Smooth muscle cell (in vitro differentiated cells): ENCODE measurements around the gene SCN3A. TPM values are rescaled to one million over a fixed set of nuclear protein-coding genes. Genes with fewer than 3 reads are reported as not detected.

ENCODE experiments used
- DNase-seq: peaks from one replicate; lab custom pipeline; 2025; ENCODE audit not compliant: unreplicated experiment; lab: John Stamatoyannopoulos, UW
- H2AFZ ChIP-seq: fragments of 200-600 bp; sonication (generic); 2 replicates; pipeline ENCODE4 v1.6.0; 2016; ENCODE audit warnings: antibody characterized with exemption, low read depth, mild to moderate bottlenecking
- H3F3A ChIP-seq: fragments of 200-600 bp; sonication (generic); 2 replicates; pipeline ENCODE4 v1.6.0; 2017; ENCODE audit warnings: antibody characterized with exemption, low read depth
- H3K27ac ChIP-seq: fragments of 200-600 bp; sonication (generic); 2 replicates; pipeline ENCODE4 v1.5.1; 2016; ENCODE audit warnings: low read depth, mild to moderate bottlenecking
- H3K27me3 ChIP-seq: fragments of 200-600 bp; sonication (generic); 2 replicates; pipeline ENCODE4 v1.6.1; 2016; ENCODE audit warnings: low read depth, mild to moderate bottlenecking
- H3K36me3 ChIP-seq: fragments of 200-600 bp; sonication (generic); 2 replicates; pipeline ENCODE4 v1.5.1; 2016; ENCODE audit warnings: low read depth
- H3K4me1 ChIP-seq: fragments of 200-600 bp; sonication (generic); 2 replicates; pipeline ENCODE4 v1.5.1; 2016; ENCODE audit warnings: low read depth
- H3K4me2 ChIP-seq: fragments of 200-600 bp; sonication (generic); 2 replicates; pipeline ENCODE4 v1.6.0; 2016; ENCODE audit warnings: mild to moderate bottlenecking
- H3K4me3 ChIP-seq: fragments of 200-600 bp; sonication (generic); 2 replicates; pipeline ENCODE4 v1.5.1; 2016; ENCODE audit warnings: mild to moderate bottlenecking
- H3K79me2 ChIP-seq: fragments of 200-600 bp; sonication (generic); 2 replicates; pipeline ENCODE4 v1.6.0; 2016; ENCODE audit warnings: low read depth, mild to moderate bottlenecking
- H3K9ac ChIP-seq: fragments of 200-600 bp; sonication (generic); 2 replicates; pipeline ENCODE4 v1.6.0; 2016; ENCODE audit warnings: low read depth
- H3K9me3 ChIP-seq: fragments of 200-600 bp; sonication (generic); replicated peaks from 2 replicates; pipeline ENCODE4 v1.5.1; 2016; ENCODE audit warnings: low read depth
- H4K20me1 ChIP-seq: fragments of 200-600 bp; sonication (generic); 2 replicates; pipeline ENCODE4 v1.6.0; 2016; ENCODE audit warnings: low read depth
- WGBS: methylation state at CpG from one replicate; pipeline ENCODE4 v1.1.7; 2016; ENCODE audit warnings: low lambda C conversion rate; 5-methylcytosine and 5-hydroxymethylcytosine counted together
- polyA plus RNA-seq: library from polyadenylated mRNA; unstranded; fragments of >200 nt; fragmentation: Nextera tagmentation; extraction: Ambion mirVana; gene quantifications from 2 replicates; pipeline ENCODE4 v1.2.1, GENCODE V29; 2016
- total RNA-seq: library from RNA; depleted of rRNA; stranded (reverse); fragments of >200 nt; gene quantifications from 2 replicates; pipeline ENCODE4 v1.2.3, GENCODE V29; 2014
- TF ChIP-seq, protein P1 (sequence below): fragments of 200-600 bp; sonication (generic); IDR thresholded peaks from 2 replicates; pipeline ENCODE4 v1.5.1; 2017; ENCODE audit warnings: borderline replicate concordance, mild to moderate bottlenecking, antibody characterized with exemption; ENCODE audit not compliant: insufficient read depth, poor library complexity, severe bottlenecking

SCN3A gene
- total and polyA plus RNA-seq, 2 experiments from 2014 or later: not detected

DNA sequence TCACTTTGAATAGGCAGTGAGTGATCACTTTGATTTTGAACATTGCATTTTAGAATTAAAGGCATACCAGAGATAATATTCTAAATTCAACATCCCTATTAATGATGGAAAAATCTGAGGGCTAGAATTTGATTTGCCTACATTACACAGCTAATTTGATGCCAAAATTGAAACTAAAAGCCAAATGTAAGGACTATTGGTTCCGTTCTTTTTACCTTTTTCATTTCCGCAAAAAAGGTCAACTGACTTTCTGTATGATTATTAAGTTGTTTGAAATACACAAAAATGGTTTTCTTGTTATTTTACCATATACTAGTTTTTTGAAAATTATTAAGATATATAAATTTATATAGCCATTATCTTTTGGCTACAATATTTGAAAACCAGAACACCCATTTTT is 117.5 kb downstream of the SCN3A start:
- Histone ChIP-seq H4K20me1 (no peaks in the 10 kb centered on the region), H3K27ac (no peak overlapping the region), H3K79me2 (no peaks in the 10 kb centered on the region), H3K4me1 (no peaks in the 10 kb centered on the region), H3K9me3 (no peaks in the 10 kb centered on the region), H3K9ac (no peak overlapping the region), H3K4me2 (no peak overlapping the region), H3K4me3 (no peak overlapping the region), H3F3A (no peaks in the 10 kb centered on the region), H2AFZ (no peak overlapping the region), H3K27me3 (no peaks in the 10 kb centered on the region), H3K36me3 (no peaks in the 10 kb centered on the region)
- TF ChIP-seq, protein P1, sequence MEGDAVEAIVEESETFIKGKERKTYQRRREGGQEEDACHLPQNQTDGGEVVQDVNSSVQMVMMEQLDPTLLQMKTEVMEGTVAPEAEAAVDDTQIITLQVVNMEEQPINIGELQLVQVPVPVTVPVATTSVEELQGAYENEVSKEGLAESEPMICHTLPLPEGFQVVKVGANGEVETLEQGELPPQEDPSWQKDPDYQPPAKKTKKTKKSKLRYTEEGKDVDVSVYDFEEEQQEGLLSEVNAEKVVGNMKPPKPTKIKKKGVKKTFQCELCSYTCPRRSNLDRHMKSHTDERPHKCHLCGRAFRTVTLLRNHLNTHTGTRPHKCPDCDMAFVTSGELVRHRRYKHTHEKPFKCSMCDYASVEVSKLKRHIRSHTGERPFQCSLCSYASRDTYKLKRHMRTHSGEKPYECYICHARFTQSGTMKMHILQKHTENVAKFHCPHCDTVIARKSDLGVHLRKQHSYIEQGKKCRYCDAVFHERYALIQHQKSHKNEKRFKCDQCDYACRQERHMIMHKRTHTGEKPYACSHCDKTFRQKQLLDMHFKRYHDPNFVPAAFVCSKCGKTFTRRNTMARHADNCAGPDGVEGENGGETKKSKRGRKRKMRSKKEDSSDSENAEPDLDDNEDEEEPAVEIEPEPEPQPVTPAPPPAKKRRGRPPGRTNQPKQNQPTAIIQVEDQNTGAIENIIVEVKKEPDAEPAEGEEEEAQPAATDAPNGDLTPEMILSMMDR: no peak
- no peak for DNase-seq
- WGBS: 99% methylated on average over 2 of the region's 2 CpGs

DNA sequence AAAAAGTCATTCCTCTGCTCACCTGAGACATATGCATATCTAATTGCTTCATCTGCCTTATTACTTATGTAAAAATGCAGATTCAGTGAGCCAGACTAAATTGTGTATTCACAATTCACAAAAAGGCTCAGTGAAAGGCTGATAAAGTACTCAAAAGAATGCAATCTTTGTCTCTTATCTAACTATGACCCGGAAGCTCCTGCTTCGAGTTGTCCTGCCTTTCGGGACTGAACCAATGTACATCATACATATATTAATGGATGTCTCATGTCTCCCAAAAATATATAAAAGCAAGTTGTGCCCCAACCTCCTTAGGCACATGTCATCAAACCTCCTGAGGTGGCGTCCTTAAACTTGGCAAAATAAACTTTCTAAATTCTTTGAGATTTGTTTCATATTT is 120.5 kb downstream of the SCN3A start:
- Histone ChIP-seq H3F3A (no peaks in the 10 kb centered on the region), H2AFZ (no peak overlapping the region), H3K9ac (no peak overlapping the region), H3K36me3 (no peaks in the 10 kb centered on the region), H3K27ac (no peak overlapping the region), H3K4me2 (no peak overlapping the region), H3K27me3 (no peaks in the 10 kb centered on the region), H3K79me2 (no peaks in the 10 kb centered on the region), H3K9me3 (no peaks in the 10 kb centered on the region), H3K4me3 (no peak overlapping the region), H3K4me1 (no peaks in the 10 kb centered on the region), H4K20me1 (no peaks in the 10 kb centered on the region)
- TF ChIP-seq, protein P1: no peak
- WGBS: 79% methylated on average over 4 of the region's 4 CpGs
- no peak for DNase-seq

DNA sequence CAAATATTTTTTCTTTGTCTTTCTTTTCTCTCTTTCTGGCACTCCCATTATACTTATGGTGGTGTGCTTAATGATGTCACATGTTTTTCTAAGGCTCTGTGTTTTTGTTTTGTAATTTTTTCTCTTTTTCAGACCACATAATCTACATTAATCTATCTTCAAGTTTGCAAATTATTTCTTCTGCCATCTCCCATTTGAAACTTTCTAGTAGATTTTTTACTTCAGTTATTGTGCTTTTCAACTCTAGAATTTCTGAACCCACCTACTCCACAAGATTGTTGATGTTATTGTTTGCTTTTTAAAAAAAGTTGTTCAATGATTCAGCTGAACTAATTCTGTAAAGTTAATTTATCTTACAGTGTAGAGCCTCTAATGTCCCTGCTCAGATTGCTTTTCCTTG is 121.4 kb downstream of the SCN3A start:
- Histone ChIP-seq H3K4me3 (no peak overlapping the region), H3F3A (no peaks in the 10 kb centered on the region), H3K36me3 (no peaks in the 10 kb centered on the region), H3K4me1 (no peaks in the 10 kb centered on the region), H4K20me1 (no peaks in the 10 kb centered on the region), H3K9me3 (no peaks in the 10 kb centered on the region), H2AFZ (no peak overlapping the region), H3K27me3 (no peaks in the 10 kb centered on the region), H3K9ac (no peak overlapping the region), H3K27ac (no peak overlapping the region), H3K4me2 (no peak overlapping the region), H3K79me2 (no peaks in the 10 kb centered on the region)
- TF ChIP-seq, protein P1: no peak
- no peak for DNase-seq

DNA sequence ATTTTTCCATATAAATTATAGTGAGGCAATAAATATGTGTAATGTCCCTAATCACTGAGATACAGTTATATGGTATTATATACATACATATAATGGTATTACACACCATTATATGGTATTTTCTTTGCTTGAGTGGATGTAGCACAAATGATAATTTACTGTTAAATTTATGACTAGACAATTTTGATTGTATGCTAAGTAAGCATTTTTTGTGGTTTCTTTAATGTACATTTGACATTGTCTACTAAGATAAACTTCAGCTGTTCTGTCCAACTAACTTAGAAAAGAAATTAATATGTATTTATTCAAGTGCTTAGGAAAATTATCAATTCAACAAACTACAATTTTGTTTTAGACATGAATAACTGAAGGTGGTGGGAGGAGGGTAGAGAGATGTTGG is 122.6 kb downstream of the SCN3A start:
- H3K9me3 ChIP-seq: no peaks in the 10 kb centered on the region
- no peak for DNase-seq
- H3F3A ChIP-seq: no peaks in the 10 kb centered on the region
- no peak overlapping the region for H3K27ac ChIP-seq
- H3K27me3 ChIP-seq: no peaks in the 10 kb centered on the region
- no peak overlapping the region for H3K4me3 ChIP-seq
- H3K9ac ChIP-seq: no peak overlapping the region
- H3K4me1 ChIP-seq: no peaks in the 10 kb centered on the region
- H3K4me2 ChIP-seq: no peak overlapping the region
- H4K20me1 ChIP-seq: no peaks in the 10 kb centered on the region
- H3K36me3 ChIP-seq: no peaks in the 10 kb centered on the region
- no peaks in the 10 kb centered on the region for H3K79me2 ChIP-seq
- H2AFZ ChIP-seq: no peak overlapping the region
- TF ChIP-seq, protein P1: no peak
